ENCODE data around the gene ATG7.

The ATG7 gene

DNA sequence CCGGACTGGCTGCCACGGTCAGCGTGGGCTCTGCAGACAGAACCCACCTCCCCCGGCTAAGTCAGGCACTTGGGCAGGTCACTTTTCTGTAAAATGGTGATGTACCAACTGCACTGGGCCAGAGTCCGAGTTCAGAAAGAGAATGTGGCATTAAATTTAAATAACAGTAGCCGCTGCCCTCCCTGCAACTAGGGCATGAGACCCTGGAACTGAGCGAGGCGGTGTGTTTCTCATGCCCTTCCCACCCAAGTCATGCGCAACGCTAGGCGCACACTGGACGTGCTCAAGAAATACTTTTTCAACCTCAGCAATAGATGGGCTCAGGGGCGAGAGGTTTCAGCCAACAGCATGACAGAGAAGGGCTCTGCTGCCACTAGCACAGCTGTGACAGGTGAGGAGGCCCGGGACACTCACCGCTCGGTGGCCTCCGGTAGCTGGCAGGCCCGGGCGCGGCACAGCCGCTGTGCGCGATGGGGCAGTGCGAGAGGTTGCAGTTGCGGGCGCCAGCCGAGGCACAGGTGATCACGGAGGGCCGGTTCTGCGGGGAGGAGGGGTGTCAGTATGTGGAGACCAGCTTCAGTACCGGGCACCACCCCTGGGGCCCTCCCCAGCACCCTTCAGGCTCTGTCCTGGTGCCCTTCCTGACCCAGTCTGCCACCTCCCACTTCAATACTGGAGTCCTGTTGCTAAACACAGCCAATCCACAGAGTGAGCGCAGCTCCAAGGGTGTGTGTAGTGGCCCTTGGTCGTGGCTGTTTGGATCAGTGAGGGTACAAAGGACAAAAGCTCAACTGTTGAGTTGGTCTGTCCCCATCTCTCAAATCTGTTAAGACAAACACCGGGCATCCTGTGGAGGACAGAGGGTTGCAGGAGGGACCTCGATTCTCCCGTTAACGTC lies 287.0 kb downstream of the ATG7 start:
- peaks cover 5% of the 10 kb centered on the region; the same call in 1 of the 2 replicates for H3K36me3 ChIP-seq (ENCODE audit: low read length)
- H4K20me1 ChIP-seq (ENCODE audit: low read depth, low read length), result no peaks in the 10 kb centered on the region
- peaks cover 3% of the 10 kb centered on the region; the same call in 1 of the 2 replicates for H3K79me2 ChIP-seq (ENCODE audit: insufficient read depth, low read length)

DNA sequence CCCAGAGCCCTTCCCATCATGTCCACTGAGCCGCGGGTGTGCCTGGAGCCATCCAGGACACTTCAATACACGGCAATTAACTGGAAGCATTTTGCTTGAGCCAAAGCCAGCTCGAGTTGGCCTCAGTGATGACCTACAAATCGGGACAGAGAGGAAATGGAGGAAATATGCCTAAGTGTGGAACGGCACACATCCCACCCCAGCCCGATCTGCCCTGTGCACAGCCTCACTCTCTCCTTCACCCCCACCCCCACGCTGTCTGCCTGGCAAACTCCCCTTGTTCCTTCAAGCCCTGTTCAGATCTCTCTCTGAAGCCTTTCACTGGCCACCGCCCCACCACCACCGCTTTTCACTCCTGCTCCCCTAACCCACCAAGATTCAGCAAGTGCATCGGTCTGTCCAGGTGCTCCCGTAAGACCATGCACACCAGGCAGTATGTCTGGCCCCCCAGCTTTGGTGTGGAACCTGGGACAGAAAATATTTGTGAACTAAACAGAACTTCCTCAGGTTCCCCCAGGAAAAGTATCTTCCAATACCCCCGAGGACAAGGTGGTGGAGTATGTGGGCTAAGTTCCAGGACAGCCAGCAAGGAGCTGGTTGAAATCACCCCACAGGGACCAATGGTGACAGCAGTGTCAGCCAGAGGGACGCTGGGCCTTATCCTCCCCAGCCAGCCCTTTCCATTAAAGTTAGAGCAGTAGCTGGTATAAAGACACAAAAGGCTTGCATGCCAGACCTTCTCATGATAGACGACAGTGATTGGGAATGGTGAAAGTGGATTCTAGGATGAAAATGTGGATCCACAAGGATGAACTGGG lies 287.8 kb downstream of the ATG7 start:
- H4K20me1 ChIP-seq (ENCODE audit: low read depth, low read length), result no peaks in the 10 kb centered on the region
- H3K27me3 ChIP-seq (ENCODE audit: low read length), result no peaks in the 10 kb centered on the region
- no peak overlapping the region for H3K9ac ChIP-seq (ENCODE audit: low read length)
- no peak overlapping the region for H3K27ac ChIP-seq (ENCODE audit: low read depth, low read length)
- no peak overlapping the region for H3K4me3 ChIP-seq (ENCODE audit: insufficient read depth, low read length, poor library complexity, severe bottlenecking)
- peaks cover 3% of the 10 kb centered on the region; the same call in 1 of the 2 replicates for H3K79me2 ChIP-seq (ENCODE audit: insufficient read depth, low read length)
- no peak for TF ChIP-seq EZH2phosphoT487 (conservative IDR thresholded peaks at IDR 0.05; ENCODE audit: low read length)
- TF ChIP-seq, protein P1, sequence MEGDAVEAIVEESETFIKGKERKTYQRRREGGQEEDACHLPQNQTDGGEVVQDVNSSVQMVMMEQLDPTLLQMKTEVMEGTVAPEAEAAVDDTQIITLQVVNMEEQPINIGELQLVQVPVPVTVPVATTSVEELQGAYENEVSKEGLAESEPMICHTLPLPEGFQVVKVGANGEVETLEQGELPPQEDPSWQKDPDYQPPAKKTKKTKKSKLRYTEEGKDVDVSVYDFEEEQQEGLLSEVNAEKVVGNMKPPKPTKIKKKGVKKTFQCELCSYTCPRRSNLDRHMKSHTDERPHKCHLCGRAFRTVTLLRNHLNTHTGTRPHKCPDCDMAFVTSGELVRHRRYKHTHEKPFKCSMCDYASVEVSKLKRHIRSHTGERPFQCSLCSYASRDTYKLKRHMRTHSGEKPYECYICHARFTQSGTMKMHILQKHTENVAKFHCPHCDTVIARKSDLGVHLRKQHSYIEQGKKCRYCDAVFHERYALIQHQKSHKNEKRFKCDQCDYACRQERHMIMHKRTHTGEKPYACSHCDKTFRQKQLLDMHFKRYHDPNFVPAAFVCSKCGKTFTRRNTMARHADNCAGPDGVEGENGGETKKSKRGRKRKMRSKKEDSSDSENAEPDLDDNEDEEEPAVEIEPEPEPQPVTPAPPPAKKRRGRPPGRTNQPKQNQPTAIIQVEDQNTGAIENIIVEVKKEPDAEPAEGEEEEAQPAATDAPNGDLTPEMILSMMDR (IDR thresholded peaks at IDR 0.05; ENCODE audit: insufficient read depth, low read length, poor library complexity, severe bottlenecking), result no peak
- no peaks in the 10 kb centered on the region for H3K9me3 ChIP-seq (ENCODE audit: insufficient read depth, low read length)
- H3K9me2 ChIP-seq (replicated peaks; ENCODE audit: insufficient read depth, low read length), result no peaks in the 10 kb centered on the region
- no peak overlapping the region for H2AFZ ChIP-seq (ENCODE audit: low read depth, low read length, severe bottlenecking)
- no peak overlapping the region for H3K4me2 ChIP-seq (ENCODE audit: low read depth, low read length, poor library complexity, severe bottlenecking)
- H3F3A ChIP-seq (ENCODE audit: insufficient read depth), result no peaks in the 10 kb centered on the region
- peaks cover 5% of the 10 kb centered on the region; the same call in 1 of the 2 replicates for H3K36me3 ChIP-seq (ENCODE audit: low read length)

More for the DNA sequence above, 287.0 kb downstream of the ATG7 start:
- no peak overlapping the region for H3K9ac ChIP-seq (ENCODE audit: low read length)
- no peak overlapping the region for H3K27ac ChIP-seq (ENCODE audit: low read depth, low read length)
- TF ChIP-seq, protein P1 (IDR thresholded peaks at IDR 0.05; ENCODE audit: insufficient read depth, low read length, poor library complexity, severe bottlenecking), result no peak
- no peak for TF ChIP-seq EZH2phosphoT487 (conservative IDR thresholded peaks at IDR 0.05; ENCODE audit: low read length)
- H3K27me3 ChIP-seq (ENCODE audit: low read length), result no peaks in the 10 kb centered on the region
- no peak overlapping the region for H2AFZ ChIP-seq (ENCODE audit: low read depth, low read length, severe bottlenecking)
- H3K9me3 ChIP-seq (ENCODE audit: insufficient read depth, low read length), result no peaks in the 10 kb centered on the region
- no peaks in the 10 kb centered on the region for H3F3A ChIP-seq (ENCODE audit: insufficient read depth)
- no peaks in the 10 kb centered on the region for H3K9me2 ChIP-seq (replicated peaks; ENCODE audit: insufficient read depth, low read length)
- H3K4me3 ChIP-seq (ENCODE audit: insufficient read depth, low read length, poor library complexity, severe bottlenecking), result no peak overlapping the region
- H3K4me2 ChIP-seq (ENCODE audit: low read depth, low read length, poor library complexity, severe bottlenecking), result no peak overlapping the region

DNA sequence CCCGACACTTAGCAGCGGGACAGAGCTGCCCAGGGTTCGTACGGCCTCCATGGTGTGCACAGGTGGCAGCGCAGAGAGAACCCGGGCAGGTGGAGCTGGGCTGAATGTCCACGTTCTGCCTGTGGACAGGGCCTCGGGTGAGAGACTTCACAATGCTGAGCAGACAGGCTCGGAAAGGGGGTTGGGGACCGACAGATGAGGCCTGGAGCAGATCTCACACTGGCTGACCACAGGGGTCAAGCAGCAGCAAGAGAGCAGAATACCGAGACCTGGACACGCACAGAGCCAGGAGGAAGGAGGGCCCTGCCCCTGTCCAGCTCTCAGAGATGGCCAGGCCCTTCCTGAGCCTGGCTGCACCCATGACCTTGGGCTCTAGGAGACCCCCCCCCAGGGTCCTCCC lies 288.5 kb downstream of the ATG7 start:
- Histone ChIP-seq H3K27me3 (ENCODE audit: low read length) (no peaks in the 10 kb centered on the region), H3F3A (ENCODE audit: insufficient read depth) (no peaks in the 10 kb centered on the region), H3K4me3 (ENCODE audit: insufficient read depth, low read length, poor library complexity, severe bottlenecking) (no peak overlapping the region), H3K36me3 (ENCODE audit: low read length) (peaks cover 5% of the 10 kb centered on the region; the same call in 1 of the 2 replicates), H3K4me2 (ENCODE audit: low read depth, low read length, poor library complexity, severe bottlenecking) (no peak overlapping the region), H3K9ac (ENCODE audit: low read length) (no peak overlapping the region), H3K79me2 (ENCODE audit: insufficient read depth, low read length) (peaks cover 3% of the 10 kb centered on the region; the same call in 1 of the 2 replicates), H3K9me2 (replicated peaks; ENCODE audit: insufficient read depth, low read length) (no peaks in the 10 kb centered on the region), H3K27ac (ENCODE audit: low read depth, low read length) (no peak overlapping the region), H2AFZ (ENCODE audit: low read depth, low read length, severe bottlenecking) (no peak overlapping the region), H3K9me3 (ENCODE audit: insufficient read depth, low read length) (no peaks in the 10 kb centered on the region), H4K20me1 (ENCODE audit: low read depth, low read length) (no peaks in the 10 kb centered on the region; the same call in 1 of the 2 replicates)
- TF ChIP-seq, protein P1 (IDR thresholded peaks at IDR 0.05; ENCODE audit: insufficient read depth, low read length, poor library complexity, severe bottlenecking), result no peak
- TF ChIP-seq EZH2phosphoT487 (conservative IDR thresholded peaks at IDR 0.05; ENCODE audit: low read length), result no peak

All from SU-DHL-6 (cell line).